UCSD-AML1 (cell line): ENCODE measurements around the gene FAM47B.

Experiments
- DNase-seq: peaks from one replicate; lab custom pipeline; 2025; ENCODE audit not compliant: unreplicated experiment; lab: John Stamatoyannopoulos, UW

Gene FAM47B

GRCh38 chrX:34942496-34942895 is at the start of gene FAM47B:
FAM47B (plus strand) TSS chrX:34942796; CDS start chrX:34942832, 36 bp downstream.
- no peak for DNase-seq

GRCh38 chrX:34893741-34894140 is 48.9 kb upstream of the FAM47B start:
- no peak for DNase-seq

DNA sequence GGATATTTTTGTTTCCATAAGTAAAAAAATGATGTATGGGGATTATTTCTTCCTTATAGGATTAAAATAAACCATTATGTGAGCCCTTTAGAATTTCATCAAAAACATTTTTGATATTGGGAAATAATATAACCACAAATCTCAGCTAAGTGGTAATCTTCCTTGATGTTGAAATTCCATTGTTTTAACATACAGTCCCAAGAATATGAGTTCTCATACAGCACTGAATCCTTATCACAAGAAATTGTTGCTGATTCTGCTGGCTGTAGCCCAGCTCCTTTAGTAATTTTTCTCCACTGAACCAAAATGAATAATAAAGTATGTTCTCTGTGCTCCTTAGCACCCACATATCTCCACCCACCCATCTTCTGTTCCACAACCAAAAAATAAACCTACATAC is 41.9 kb upstream of the FAM47B start:
- no peak for DNase-seq

GRCh38 chrX:34901761-34902160 is 40.8 kb upstream of the FAM47B start:
- no peak for DNase-seq

DNA sequence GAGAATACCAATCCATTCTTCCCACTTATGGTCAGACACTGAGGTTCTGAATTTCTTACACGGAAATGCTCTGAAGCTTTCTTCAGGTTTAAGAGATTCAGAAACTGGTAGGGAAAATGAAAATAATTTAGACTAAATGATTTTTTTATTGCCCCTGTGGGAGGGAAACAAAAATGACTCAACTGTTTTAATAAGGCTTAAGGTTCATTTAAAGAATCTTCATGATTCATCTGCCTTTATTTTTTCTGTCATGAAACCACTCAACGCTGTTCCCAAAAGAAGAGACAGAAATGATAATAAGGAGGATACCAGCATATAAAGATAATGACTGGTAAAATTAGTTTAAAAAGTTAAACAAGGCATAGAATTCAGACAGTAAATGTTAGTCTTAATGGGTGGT is 39.3 kb upstream of the FAM47B start:
- no peak for DNase-seq

DNA sequence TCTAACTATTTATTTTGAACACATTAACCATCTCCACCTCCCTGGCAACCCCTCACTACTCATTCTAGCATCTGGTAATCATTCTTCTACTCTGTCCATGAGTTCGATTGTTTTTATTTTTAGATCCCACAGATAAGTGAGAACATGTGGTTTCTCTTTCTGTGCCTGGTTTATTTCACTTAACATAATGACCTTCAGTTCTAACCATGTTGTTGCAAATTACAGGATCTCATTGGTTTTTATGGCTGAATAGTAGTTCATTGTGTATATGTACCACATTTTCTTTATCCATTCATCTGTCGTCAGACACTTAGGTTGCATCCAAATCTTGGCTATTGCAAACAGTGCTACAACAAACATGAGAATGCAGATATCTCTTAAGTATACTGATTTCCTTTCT is 33.4 kb upstream of the FAM47B start:
- DNase-seq = no peak

DNA sequence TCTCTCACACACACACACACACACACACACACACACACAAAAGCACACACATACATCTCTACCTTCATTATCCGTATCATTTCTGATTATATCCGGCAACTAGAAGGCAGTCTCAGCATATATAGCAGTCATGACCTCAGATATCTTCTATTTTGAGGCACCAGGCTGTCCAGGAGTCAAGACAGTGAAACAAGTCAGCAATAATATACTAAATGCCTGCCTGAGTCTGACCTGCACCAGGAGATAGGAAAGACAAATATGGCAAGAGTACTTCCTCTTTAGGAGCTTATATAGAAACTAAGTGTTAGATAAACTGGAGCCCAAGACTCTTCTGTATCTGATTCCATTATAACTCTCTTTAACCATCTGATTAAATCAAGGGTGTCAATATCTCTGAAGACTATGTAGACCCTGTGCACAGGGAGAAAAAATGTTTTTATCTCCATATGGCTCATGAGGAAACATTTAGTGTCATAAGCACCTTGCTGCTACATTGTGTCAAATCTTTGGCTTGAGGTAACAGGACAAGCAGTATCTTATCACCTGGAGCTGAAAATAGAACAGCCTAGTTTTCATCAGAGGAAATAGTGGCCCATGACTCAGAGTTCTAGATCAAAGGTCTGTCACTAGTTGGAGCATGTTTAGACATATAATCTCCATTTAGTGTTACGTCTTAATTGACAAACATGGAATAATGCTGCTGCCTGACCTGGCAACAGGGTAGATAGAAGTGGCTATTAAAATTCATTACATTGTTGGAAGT is 27.0 kb upstream of the FAM47B start:
- DNase-seq = no peak

GRCh38 chrX:34917146-34917545 is 25.4 kb upstream of the FAM47B start:
- DNase-seq = no peak

- no peak for DNase-seq
These were observed 24.4 kb upstream of the FAM47B start for GRCh38 chrX:34918091-34918736.

GRCh38 chrX:34918856-34919255 is 23.7 kb upstream of the FAM47B start:
- DNase-seq = no peak

GRCh38 chrX:34927866-34928265 is 14.7 kb upstream of the FAM47B start:
- no peak for DNase-seq

DNA sequence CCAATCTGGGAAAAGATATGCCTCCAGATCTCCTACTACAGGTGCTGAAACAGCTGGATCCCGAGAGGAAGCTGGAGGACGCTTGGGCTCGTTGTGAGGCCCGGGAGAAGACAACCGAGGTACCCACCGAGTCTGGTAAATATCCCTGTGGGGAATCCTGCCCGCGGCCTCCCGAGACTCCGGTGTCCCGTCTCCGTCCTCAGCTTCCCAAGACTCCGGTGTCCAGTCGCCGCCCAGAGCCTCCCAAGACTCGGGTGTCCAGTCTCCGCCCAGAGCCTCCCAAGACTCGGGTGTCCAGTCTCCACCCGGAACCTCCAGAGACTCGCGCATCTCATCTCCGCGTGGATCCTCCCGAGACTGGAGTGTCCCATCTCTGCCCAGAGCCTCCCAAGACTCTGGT is 639 bp downstream of the FAM47B start:
- no peak for DNase-seq

GRCh38 chrX:34956916-34957315 is 14.3 kb downstream of the FAM47B start:
- no peak for DNase-seq

- no peak for DNase-seq
These were observed 19.1 kb downstream of the FAM47B start for GRCh38 chrX:34961662-34962061.

DNA sequence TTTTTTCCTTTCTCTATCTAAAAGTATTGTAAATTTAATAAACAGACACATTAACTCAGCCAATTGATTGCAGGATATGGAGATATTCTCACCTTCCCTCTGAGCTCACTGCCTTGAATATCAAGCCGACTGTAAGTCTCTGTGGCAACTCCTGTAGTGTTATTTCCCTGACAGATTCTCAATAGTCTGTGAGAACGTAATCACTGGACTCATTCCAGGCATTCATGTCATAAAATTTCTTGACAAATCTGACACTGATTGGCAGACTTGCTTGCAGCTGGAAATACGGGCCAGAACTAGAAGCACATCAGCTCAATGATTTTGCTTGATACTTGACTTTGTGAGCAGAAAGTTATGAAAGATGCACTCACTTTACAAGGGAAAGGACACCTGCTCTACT is 29.6 kb downstream of the FAM47B start:
- no peak for DNase-seq

DNA sequence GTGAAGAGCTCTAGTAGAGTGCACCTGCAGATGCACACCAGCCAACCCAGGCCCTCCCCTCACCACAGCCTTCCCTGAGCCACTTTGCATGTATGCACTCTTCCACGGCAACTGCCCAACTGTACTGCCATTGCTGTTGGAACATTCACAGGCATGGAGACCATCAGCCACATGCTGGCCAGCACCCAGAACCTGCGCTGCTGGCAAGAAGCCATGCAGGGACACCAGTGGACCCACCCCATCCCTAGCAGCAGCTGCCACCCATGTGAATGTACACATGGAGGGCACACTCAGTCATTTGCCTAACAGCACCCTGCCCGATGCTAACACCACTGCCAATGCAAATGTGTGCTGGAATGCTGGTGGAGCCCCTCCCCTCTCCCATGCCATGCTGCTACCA is 35.6 kb downstream of the FAM47B start:
- no peak for DNase-seq

DNA sequence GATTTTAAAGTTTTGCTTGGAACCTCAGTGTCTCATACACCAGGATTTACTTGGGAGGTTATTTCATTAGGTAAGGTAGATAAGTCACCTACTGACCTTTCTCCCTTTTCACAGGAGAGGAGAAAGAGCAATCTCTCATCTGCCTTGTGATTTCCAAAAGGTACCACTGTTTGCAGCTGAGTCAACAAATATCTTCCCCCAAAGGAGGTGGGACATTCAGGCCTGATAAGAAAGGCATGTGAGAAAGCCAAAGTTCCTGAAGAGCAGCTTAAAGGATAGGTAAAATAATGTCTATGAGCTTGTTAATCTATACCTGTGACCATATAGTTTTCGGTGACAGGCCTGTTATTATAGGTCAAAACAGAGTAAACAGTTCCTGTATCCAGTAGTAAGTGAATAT is 45.0 kb downstream of the FAM47B start:
- DNase-seq = no peak
